Measurements from ENCODE around the gene ZNF536.

ZNF536 gene

DNA sequence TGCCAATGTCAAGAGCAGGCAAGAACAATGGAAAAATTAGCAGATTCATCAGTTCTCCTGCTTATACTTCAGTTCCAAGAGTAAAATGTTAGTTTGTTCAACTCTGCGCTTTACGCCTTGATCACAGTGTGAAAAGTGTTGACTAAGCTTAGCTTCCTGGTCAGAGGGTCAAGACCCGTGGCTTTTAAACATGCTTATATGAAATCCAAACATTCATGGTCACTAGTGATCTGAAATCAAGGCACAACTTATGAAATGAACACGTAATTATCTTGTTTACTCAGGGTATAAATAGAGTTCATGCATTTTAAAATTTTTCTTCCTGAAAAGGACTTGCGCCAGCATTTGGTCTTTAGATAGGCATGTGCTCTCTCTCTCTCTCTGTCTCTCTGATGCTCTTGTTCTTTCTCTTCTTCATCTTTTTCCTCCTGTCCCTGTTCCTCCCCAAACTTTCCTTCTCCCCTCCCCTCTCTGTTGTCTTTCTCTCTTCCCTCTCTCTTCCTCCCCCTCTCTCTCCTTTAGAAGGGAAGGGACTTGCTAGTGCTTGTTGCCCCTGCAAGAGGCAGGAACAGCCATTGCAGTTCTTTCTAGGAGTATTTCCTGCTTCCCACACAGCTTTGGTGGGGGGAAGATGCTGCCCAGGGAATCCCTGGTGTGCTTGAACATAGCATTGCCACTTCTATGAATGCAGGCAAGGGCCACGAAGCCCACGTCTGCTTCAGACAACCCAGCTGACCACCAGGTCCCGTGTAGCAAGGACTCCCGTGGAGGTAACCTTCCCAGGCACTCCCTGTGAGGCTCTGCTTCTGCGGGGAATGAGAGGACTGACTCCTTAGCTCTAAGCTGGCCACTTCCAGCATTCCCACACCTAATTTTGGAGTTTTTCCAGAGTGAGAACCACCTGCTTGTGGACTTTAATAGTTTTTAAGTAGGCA, 7.1 kb upstream of the ZNF536 start:
- DNase-seq, result no peak

DNA sequence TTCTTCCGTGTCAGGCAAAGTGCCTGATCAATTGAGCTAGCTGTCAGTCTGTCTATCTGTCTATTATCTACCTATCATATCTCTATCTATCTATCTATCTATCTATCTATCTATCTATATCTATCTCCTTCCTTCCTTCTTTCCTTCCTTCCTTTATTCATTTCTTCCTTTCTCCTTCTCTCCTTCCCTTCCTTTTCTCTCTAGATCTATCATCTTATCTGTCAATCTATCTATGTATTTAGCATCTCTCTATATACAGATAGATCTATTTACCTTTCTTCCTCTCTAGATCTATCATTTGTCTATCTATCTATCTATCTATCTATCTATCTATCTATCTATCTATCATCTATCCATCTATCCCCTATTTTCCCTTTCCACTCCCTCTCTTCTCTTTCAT, 5.9 kb upstream of the ZNF536 start:
- DNase-seq, result no peak

DNA sequence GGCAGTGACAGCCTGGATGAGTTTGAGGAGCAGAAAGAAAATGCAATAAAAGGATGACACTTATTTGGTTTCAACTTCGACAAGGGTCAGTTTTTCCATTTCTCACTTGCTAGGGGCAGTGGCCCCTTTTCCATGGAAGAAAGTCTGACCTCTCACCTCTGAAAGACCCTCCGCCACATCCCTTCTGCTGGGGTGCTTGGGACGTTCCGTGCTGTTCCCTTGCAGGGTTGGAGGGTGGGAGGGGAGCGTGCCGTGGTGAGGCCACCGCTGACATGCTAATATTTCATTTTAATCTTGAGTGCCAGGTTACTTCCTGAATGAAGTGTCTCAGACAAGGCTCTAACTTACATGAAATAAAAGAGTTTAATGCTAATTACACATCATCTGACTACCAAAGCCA, 5.2 kb upstream of the ZNF536 start:
- DNase-seq, result no peak

DNA sequence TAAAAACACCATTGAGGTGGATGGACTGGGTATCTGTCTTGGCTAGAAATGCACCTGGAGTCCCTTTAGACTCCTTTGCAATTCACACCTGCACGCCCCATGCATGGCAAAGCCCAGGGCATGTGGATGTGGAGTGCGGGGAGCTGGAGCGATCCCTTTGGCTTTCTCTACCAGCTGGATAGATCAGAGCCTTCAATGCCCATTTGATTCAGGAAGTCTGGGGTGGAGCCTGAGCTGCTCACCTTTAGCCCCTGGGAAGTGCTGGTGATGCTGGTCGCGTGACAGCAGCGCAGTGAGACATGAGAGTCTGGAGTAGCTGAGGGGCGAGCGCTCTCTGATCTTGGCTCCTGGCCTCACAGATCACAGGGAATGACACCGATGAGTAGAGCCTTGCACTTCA, 4.8 kb upstream of the ZNF536 start:
- no peak for DNase-seq

DNA sequence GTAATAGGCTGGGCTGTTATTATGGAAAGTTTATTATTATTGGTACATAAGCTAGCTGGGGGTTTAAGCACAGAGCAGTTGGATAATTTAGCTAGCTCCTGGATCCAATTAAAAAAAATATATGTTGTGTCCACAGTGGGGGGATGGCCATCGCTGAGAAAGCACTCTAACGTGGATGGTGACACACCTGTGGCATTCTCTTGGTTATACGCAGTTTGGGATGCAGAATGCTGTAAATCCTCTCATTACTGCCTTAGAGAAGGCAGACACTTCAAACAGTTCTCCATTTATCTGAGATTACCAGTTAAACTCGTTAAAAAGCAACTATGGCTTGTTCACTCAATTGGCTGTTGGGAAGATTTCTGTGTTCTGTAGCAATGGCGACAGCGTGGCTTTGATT, 2.4 kb upstream of the ZNF536 start:
- DNase-seq, result no peak

DNA sequence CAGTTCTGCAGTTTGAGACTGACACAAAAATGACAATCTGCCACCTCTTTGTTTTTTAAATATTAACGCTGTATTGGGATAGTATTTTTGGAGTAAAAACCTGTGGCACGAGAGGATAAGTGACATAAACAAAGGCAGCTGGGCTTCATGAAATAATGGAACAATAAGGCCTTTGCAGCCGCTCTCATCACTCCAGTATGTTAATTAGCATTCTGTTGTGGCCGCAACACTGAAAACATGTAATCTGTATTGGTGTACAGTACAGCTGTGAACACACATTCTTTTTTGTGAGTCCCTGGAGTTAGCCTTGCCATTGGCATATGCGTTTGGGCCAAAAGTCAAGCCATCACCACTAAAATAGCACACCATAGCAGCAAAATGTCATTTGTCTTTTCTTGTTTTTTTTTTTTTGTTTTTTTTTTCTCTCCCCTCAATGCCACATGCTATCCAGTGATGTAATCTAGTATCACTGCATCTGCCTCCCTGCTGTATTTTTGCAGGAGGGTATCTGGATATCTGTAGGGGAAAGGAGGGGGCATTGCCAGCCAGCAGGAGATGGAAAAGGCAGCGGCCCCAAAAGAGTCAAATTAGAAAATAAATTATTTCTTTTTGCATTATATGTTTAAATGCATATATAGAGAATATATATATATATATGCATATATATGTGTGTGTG, 885 bp upstream of the ZNF536 start:
- peak; percentile 55 for DNase-seq

DNA sequence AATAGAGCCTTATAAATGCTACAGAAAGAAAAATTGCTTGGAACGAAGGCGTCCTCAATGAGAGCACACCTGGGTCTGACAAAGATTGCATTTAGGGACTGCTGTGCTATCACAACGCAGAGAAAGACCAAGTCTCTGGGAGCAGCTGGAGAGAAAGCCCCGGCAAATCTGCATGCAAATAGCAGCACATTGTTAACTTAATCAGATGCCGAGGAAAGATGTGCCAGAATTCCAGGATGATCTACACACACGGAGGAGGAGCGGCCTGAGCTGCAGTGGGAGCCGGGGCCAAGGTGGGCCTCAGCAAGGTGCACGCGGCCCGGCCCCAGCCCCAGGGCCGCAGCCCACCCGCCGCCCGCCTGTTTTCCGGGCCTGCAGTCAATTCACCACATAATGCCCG, 1.4 kb downstream of the ZNF536 start:
- DNase-seq, result peak; percentile 50

DNA sequence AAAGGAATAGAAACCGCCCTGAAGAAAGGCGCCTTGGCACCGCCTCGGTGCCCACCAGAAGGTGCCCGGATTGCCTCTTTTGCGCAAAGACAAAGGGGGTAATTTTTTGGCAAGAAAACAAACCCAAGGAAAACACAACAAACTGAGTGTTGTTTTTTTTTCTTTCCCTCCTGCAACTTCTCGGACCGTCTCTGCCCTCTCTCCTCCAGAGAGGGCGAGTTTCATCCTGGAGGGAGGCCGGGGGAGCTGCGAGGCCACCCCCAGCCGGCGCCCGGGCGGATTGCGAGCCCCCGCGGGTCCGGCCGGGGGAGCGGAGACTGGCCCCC, 2.3 kb downstream of the ZNF536 start:
- no peak for DNase-seq

DNA sequence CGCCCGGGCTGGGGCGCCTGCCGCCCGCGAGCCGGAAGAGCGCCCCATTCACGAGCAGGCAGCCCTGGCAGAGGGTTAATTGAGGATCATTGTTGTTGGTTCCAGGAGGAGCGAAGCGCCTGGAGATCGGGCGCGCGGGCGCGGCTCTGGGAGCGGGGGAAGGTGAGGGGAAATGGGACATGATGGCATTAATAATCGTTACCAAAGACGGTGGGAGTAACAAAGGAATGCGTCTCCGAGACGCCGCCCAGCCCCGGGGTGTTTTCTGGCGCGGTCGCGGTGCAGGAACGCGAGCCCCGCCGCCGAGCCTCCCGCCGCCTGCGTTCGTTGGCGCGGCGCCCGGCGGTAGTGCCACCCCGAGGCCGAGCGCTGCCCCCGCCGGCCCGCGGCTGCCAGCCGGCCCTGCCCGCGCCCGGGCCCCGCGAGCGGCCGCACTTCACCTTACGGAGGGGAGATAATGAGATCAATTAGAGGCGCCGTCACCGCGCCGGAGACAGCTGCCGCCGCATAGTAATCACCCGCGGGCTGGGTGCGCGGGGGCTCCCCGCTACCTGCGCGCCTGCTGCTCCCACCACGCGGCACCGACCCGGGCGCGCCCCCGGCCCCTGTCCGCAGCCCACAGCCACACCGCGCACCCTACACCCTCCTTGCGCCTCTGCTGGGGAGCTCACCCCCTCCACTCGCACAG, 2.8 kb downstream of the ZNF536 start:
- DNase-seq, result peak; percentile 81

DNA sequence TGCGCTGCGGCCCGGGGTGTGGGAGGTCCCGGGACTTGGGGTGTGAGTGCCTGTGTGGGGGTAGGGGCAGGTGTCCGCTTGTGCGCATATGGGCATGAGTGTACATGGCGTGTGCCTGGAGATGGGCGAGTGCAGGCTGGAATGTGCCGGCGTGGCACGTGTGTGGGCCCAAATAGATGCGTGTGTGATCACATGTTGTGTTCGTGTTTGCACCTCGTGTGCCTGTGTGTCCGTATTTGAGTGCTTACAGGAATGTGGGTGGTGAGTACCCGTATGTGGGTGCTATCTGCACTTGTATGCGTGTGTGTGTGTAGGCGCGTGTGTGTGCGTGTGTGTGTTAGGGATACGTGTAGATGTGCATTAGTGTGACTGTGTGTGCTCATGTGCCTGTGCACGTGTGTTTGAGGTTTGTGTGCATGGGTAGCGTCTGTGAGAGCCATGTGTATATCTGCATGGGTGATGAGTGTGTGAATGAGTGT, 3.4 kb downstream of the ZNF536 start:
- DNase-seq, result no peak

DNA sequence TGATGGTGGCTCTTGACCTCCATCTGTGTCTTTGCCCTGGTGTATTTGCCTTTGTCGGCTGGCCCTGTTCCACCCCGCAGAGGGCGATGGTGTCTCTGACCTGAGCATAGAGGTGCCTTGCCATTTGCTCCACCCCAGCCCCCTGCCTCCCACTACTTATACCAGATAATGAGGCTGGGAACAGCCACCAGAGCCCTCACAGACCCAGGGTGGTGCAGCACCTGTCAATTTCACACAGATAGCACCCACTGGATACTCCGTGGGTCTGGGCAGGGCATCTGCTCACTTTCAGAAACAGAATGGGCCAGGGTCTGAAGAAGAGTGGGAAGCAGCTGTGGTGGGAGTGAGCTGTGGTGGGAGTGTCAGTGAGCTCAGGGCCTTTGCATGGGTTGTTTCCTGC, 4.1 kb downstream of the ZNF536 start:
- DNase-seq, result no peak

DNA sequence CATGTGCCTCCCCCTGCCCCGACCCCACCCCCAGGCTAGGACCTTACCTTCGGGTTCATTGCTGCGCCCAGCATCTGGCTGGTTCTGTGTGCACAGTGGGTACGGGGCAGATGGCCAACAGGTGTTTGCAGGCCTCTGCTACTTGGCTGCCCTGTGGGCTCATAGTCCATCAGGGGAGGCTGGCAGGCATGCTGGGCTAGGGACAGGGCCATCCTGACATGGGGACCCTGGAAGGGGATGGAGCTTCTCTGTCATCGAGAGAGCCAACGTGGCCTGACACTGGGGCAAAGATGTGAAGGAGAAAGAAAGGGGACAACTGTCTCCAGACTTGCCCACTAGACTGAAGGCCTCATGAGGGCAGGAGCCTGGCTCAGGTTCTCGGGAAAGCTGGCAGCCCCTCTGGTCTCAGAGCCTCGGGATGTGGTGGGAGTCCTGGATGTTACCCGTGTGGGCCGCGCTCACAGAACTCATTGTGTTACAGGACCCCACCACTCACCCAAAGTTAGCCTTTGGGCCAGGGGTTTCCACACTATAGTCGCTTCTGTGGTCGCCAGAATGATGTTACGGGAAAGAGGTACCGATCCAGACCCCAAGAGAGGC, 4.7 kb downstream of the ZNF536 start:
- no peak for DNase-seq

DNA sequence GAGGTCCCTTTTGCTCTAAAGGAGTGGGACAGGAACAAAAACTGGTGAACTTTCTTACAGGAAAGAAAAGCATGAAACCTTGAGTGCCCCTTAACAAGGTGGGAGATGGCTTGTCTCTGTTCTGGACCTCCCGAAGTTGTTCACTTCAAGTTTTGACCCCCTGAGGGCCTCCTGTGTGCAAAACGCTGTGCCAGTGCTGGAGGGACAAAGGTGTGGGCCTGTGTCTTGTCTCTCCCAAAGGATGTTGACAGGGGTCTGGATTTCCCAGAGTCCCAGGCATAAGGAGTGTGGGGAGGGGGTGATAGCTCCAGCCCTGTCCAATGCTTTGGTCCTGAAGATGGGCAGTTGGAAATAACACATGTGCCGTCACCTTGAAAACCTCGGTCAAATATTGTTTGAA, 6.5 kb downstream of the ZNF536 start:
- no peak for DNase-seq

DNA sequence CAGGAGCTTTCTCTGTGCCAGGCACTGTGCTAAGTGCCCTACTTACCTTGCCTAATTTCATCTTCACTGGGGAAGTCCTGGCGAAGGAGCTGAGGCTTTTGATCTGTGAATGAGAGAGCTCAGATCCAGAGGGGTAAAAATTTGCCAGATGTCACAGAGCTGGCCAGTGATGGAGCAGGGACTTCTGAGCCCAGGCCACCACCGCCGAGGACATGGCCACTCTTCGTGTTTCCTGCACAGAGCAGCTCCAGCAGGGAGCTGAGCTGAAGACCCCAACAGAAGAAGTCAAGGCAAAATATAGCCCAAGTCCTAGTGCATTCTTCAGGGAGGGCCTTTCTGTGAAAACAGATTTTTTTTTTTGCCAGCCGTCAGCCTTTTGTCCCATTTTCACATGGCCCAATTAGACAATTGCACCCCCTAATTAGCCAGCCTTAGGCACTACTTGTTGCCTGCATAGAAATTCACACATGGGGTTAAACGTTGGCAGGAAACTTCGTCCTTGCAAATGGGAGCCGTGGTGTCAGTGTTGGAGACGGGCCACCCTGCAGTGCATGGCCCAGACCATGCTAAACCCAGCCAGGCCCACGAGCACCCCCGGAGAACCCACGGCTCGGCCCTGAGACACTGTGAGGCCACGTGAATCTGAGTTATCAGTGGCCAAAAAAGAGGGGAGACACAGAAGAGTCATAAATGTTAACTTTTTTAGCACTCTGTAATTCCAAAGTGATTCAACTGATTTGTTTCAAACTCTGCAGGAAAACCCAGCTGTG, 7.8 kb downstream of the ZNF536 start:
- no peak for DNase-seq

DNA sequence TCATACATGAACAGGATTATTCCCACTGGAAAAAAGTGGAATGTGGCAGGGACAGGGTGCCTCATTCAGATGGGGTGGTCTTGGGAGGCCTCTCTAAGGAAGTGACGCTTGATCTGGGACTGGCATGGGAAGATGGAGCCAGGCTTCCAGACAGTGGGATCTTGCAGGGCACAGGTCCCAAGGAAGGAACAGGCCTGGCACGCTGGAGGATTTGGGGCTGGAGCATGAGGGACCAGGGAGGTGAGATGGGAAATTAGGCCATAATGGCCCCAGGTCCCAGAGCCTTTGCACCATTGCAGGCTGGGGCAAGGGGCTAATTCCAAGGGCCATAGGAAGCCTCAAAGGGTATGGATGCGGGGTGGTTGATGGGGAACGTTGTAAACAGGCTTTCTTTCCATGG, 9.2 kb downstream of the ZNF536 start:
- DNase-seq, result no peak

DNA sequence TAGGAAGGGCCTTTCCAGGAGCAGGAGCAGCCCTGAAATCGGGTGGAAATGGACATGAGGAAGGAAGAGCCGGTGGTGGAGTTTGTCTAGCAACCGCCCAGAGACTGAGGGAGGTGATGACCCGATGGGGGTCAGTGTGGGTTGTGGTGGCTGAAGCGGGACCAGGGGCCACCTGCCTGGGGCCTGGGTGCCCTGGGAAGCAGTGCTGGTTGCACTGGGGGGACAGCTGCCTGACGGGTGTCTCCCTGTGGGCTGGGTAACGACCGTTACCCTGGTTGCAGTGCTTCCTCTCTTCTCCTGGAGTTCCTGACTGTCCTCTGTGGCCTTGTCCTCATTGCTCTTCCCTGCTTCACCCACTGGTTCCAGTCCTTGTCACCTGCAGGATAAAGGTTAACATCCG, 13.0 kb downstream of the ZNF536 start:
- DNase-seq, result no peak

DNA sequence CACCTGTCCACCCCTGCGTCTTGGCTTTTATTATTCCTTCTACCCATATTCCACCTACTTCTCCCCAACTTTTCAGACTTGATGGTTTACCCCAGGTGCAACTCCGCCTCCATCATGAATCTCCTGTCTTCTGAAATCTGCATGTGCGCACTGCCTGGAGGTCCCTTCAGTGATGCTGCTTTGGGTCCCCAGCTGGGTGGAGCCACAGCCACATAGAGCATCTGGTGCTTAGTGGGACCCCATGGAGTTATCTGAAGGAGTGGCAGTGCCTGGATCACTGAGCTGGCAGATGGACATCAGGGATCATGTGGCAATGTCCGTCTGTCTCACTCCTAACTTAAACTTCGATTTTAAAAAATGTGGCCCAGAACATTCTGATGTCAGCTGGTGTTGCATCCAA, 13.5 kb downstream of the ZNF536 start:
- DNase-seq, result no peak

DNA sequence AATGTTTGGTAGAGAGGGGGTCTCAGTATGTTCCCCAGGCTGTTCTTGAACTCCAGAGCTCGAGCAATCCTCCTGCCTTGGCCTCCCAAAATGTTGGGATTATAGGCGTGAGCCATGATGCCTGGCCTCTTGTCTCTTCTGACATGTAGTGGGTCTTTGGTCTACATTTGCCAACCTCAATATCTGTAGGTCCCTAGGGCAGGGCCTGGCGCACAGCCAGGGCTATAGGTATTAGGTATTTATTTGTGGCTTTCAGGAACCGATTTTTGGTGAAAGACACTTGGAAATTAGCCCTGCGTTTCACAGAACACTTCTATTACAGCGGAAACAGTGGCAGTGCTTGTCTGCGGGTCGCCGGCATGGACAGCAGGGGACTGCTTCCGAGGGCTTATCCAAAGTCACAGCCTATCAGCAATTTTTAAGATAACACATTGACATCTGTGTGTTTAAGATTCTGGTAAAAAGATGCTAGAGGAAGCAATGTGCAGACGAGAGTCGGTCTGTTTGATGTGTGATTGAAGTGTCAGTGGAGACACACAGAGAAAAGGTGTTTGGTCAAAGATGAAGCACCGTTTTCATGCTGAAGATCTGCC, 14.5 kb downstream of the ZNF536 start:
- DNase-seq, result no peak

DNA sequence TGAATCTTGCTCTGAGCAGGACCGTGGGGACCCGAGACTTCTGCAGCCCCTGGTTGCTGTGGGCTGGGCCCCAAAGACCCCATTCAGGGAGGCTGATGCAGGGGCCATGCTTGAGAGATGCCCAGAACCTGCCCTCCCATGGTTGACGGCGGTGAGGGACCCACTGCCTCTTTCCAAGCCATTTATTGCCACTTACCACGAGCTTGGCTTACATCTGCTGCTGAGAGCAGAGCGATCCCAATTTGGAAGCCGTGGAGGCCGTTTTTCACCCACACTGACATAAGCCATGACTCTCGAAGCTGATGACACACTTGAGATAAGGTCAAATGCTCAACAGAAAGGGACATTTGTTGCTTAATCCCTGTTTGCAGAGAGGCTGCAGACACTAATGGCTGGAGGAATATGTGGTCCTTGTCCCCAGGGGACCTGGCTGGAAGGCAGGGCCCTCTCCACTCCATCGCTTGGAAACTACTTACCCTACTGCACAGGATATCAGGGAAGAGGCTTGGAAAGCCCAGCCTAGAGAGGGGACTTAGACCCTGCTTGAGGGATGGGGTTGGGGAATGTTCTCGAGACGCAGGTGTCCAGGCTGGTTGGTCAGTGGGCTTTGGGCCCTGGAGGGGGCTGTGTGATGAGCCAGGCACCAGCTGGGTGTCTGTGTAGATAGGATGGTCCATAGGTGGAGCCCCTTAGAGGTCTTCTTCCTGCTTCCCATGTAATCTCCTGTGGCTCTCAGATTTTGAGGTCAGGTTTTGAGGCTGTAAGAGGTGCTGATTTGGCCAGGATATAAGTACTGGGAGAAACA, 15.3 kb downstream of the ZNF536 start:
- no peak for DNase-seq

DNA sequence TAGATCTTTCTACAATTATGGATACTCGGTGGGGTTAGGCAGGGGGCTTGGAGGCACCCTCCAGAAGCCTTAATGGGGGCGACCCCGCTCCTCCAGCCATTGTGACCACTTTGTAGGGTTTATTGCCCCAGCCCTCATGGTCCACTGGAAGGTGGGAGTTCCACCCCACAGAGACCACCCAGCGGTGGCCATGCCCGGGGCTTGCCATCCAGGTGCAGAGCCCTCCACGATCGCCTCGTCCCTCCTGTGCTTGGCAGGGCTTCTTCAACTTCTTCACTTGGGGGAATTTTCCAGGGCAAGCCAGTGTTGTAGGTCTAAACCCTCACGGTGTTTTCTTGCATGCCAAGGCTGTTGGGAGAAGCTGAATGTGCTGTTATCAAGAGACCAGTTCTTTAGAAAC, 16.1 kb downstream of the ZNF536 start:
- DNase-seq, result no peak

DNA sequence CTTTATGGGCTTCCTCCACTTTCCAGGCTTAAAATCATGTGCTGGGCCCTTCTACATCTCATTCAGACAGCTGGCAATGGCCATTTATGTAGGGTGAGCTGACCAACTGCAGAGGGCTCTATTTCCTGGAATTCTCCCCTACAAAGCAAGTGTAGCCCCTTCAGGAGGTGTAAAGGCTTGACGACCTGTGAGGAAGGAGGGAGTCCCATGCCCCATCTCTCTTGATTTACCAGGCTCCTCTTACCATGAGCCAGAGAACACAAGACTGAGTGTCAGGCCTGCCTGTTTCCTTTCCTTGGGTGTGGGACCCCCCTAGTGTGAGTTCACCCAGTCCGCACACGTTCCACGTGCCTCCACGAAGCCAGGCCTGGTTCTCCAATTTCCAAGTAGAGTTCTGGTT, 16.6 kb downstream of the ZNF536 start:
- DNase-seq, result no peak

All from eye (tissue), 1 donor.